ENCODE data around the gene CCSAP. TPM values are rescaled to one million over a fixed set of nuclear protein-coding genes. Genes with fewer than 3 reads are reported as not detected.

Gene CCSAP
- total RNA-seq, 1 experiment from 2014 or later = 8.5 TPM

DNA sequence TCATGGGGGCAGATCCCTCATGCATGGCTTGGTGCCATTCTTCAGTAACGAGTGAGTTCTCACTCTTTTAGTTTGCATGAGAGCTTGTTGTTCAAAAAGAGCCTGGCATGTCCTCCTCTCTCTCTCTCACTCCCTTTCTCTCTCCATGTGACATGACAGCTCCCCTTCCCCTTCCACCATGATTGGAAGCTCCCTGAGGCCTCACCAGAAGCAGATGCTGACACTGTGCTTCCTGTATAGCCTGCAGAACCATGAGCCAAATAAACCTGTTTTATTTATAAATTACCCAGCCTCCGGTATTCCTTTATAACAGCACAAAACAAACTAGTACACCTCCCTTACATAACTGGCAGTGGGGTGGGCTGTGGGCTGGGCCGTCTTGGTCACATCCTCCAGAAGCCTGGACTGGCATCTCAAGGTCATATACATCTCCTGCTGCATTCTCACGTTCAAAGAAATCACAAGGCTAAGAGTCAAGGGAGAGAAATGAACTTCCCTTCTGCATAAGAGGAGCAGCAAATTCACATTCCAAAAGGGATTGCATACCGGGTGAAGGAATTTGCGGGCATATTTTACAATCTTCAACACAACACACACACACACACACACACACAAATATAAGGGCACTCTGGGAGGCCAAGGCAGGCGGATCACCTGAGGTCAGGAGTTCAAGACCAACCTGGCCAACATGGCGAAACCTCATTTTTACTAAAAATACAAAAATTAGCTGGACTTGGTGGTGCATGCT lies 2.3 kb upstream of the CCSAP start:
- Histone ChIP-seq H2BK5ac (ENCODE audit: insufficient read length, low read length) (no peak overlapping the region), H2BK15ac (ENCODE audit: low read depth, low read length) (no peak overlapping the region), H3K4me2 (ENCODE audit: insufficient read depth, insufficient read length, low read length) (no peak overlapping the region), H3K27me3 (ENCODE audit: insufficient read depth, low read length) (no peaks in the 10 kb centered on the region; the same call in 1 of the 2 replicates), H2BK120ac (ENCODE audit: low read depth, low read length, poor library complexity, severe bottlenecking) (no peak overlapping the region), H3K23ac (ENCODE audit: insufficient read length, low read depth, low read length) (no peak overlapping the region), H3T11ph (ENCODE audit: low read length) (no peak overlapping the region), H3K4me1 (ENCODE audit: insufficient read depth, low read length) (no peaks in the 10 kb centered on the region), H3K9ac (ENCODE audit: extremely low read depth, insufficient read length, low read length) (no peak overlapping the region), H3K56ac (ENCODE audit: insufficient read length, low read depth, low read length) (no peak overlapping the region), H4K8ac (replicated peaks; ENCODE audit: insufficient read length, low read depth, low read length) (no peak overlapping the region), H2BK20ac (ENCODE audit: low read depth, low read length, poor library complexity, severe bottlenecking) (no peak overlapping the region), H3K14ac (ENCODE audit: insufficient read depth, low read length) (no peak overlapping the region), H4K91ac (ENCODE audit: insufficient read length, low read depth, low read length) (no peak overlapping the region), H2AFZ (ENCODE audit: low read length) (no peak overlapping the region), H3K4ac (ENCODE audit: low read depth, low read length) (no peak overlapping the region), H3K18ac (ENCODE audit: insufficient read length, low read depth, low read length) (no peak overlapping the region), H4K5ac (ENCODE audit: insufficient read length, low read depth, low read length) (no peak overlapping the region), H3K9me3 (ENCODE audit: control insufficient read depth, low read depth, low read length) (no peaks in the 10 kb centered on the region), H2BK12ac (ENCODE audit: insufficient read length, low read depth, low read length) (no peak overlapping the region), H3K79me2 (ENCODE audit: insufficient read depth, low read length) (peaks cover 8% of the 10 kb centered on the region; the same call in 1 of the 2 replicates), H3K23me2 (ENCODE audit: insufficient read length, low read depth, low read length, poor library complexity, severe bottlenecking) (peaks cover 4% of the 10 kb centered on the region), H4K20me1 (ENCODE audit: control insufficient read depth, insufficient read depth, insufficient read length) (no peaks in the 10 kb centered on the region), H2AK5ac (ENCODE audit: insufficient read length, low read length) (no peak overlapping the region), H3K79me1 (ENCODE audit: insufficient read depth, low read depth, low read length, poor library complexity, severe bottlenecking) (no peaks in the 10 kb centered on the region), H3K27ac (ENCODE audit: insufficient read length, low read depth, low read length) (no peak overlapping the region)
- no CpG with 5 or more reads among the region's 8 CpGs for WGBS (ENCODE audit: extremely low coverage, insufficient read length, low lambda C conversion rate)
- Mint-ChIP-seq H3K4me3 (peak overlapping the region in 1 of 2 experiments; percentile 54; a peak in 2 of 5 replicates), H3K9me3 (peaks cover 6 to 9% of the 10 kb centered on the region in 2 experiments), H3K36me3 (ENCODE audit: insufficient read depth in 1 of 3, low read depth in 3 of 3) (peaks cover 0 to 9% (median 5%) of the 10 kb centered on the region in 3 experiments; a peak in 3 of 7 replicates), H3K27me3 (ENCODE audit: low read depth) (peaks cover 49% of the 10 kb centered on the region), H3K4me1 (peaks cover 16% of the 10 kb centered on the region in 2 experiments), H3K27ac (no peak overlapping the region)
- TF ChIP-seq, protein P1, sequence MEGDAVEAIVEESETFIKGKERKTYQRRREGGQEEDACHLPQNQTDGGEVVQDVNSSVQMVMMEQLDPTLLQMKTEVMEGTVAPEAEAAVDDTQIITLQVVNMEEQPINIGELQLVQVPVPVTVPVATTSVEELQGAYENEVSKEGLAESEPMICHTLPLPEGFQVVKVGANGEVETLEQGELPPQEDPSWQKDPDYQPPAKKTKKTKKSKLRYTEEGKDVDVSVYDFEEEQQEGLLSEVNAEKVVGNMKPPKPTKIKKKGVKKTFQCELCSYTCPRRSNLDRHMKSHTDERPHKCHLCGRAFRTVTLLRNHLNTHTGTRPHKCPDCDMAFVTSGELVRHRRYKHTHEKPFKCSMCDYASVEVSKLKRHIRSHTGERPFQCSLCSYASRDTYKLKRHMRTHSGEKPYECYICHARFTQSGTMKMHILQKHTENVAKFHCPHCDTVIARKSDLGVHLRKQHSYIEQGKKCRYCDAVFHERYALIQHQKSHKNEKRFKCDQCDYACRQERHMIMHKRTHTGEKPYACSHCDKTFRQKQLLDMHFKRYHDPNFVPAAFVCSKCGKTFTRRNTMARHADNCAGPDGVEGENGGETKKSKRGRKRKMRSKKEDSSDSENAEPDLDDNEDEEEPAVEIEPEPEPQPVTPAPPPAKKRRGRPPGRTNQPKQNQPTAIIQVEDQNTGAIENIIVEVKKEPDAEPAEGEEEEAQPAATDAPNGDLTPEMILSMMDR (conservative IDR thresholded peaks at IDR 0.05) = no peak
- no peak for DNase-seq
